Nephron progenitor cell (in vitro differentiated cells): ENCODE data around the gene LCN10.

Experiments used
- DNase-seq: peaks from one replicate; pipeline ENCODE4 v3.0.0; 2021
- H3K27ac Mint-ChIP-seq: 2 replicates; pipeline ENCODE4 v1.8.0; 2021; ENCODE audit warnings: mild to moderate bottlenecking, moderate library complexity, mixed read lengths
- H3K27me3 Mint-ChIP-seq: 2 replicates; pipeline ENCODE4 v1.8.0; 2021; ENCODE audit warnings: mild to moderate bottlenecking, low read depth, mixed read lengths; ENCODE audit not compliant: poor library complexity
- H3K36me3 Mint-ChIP-seq: 2 replicates; pipeline ENCODE4 v1.8.0; 2021; ENCODE audit warnings: low read depth, mixed read lengths
- H3K4me1 Mint-ChIP-seq: 2 replicates; pipeline ENCODE4 v1.8.0; 2021; ENCODE audit warnings: mixed read lengths
- H3K4me3 Mint-ChIP-seq: 2 replicates; pipeline ENCODE4 v1.8.0; 2021; ENCODE audit warnings: mild to moderate bottlenecking, moderate library complexity, mixed read lengths
- H3K9me3 Mint-ChIP-seq: 2 replicates; pipeline ENCODE4 v1.8.0; 2021; ENCODE audit warnings: mild to moderate bottlenecking, moderate library complexity, mixed read lengths
- CTCF ChIP-seq: fragments of 200-600 bp; sonication (generic); IDR thresholded peaks from 2 replicates; pipeline ENCODE4 v1.5.0; 2021; ENCODE audit warnings: antibody characterized with exemption

LCN10 gene

DNA sequence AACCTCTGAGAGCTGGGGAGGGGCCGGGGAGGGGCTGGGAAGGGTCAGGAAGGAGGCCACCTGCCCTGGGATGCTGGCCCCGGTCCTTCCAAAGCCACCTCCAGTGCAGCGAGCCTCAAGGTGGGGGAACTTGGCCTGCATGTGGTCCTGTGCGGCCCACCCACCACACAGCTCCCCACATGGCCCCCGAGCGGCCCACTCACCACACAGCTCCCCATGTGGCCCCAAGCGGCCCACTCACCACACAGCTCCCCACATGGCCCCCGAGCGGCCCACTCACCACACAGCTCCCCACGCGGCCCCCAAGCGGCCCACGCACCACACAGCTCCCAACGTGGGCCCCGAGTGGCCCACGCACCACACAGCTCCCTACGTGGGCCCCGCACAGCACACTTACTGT lies 2.0 kb upstream of the LCN10 start:
- Mint-ChIP-seq H3K4me1 (peaks cover 11% of the 10 kb centered on the region), H3K27ac (no peak overlapping the region), H3K9me3 (no peaks in the 10 kb centered on the region), H3K36me3 (no peaks in the 10 kb centered on the region), H3K27me3 (peaks cover 9% of the 10 kb centered on the region), H3K4me3 (no peak overlapping the region)
- no peak for TF ChIP-seq CTCF
- DNase-seq: no peak

DNA sequence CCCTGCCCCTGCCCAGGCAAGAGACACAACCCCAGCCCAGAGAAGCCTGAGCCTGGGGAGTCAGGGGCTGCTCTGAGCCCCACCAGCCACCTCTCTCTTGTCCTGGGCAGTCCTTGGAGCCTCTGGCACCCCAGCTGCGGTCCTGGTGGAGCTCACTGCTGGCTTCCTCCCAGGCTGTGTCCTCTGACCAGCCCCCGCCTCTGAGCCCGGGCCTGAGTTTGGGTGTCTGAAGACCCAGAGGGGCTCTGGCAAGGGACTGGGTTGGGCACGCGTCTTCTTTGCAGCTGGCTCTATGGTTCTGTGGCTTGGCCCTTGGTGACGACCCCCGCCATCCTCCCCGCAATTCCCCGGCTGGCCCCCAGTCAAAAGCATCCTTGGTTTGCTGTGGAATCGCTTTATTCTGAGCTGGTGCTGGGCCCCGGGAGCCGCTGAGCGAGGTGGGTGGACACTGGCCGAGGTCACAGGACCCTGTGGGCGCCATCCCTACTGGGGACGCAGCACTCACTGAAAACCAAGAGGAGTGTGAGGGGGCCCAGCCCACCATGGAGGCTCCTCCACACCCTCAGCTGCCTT lies 985 bp upstream of the LCN10 start:
- Mint-ChIP-seq H3K4me3 (no peak overlapping the region), H3K36me3 (no peaks in the 10 kb centered on the region), H3K9me3 (peaks cover under 1% of the 10 kb centered on the region), H3K27ac (no peak overlapping the region), H3K27me3 (peaks cover 13% of the 10 kb centered on the region), H3K4me1 (peaks cover 11% of the 10 kb centered on the region)
- DNase-seq: no peak
- TF ChIP-seq CTCF: no peak

- DNase-seq: no peak
- H3K4me3 Mint-ChIP-seq: no peak overlapping the region
- H3K27me3 Mint-ChIP-seq: peaks cover 15% of the 10 kb centered on the region
- H3K9me3 Mint-ChIP-seq: peaks cover 7% of the 10 kb centered on the region
- H3K36me3 Mint-ChIP-seq: no peaks in the 10 kb centered on the region
- no peak overlapping the region for H3K27ac Mint-ChIP-seq
- H3K4me1 Mint-ChIP-seq: peaks cover 11% of the 10 kb centered on the region
- TF ChIP-seq CTCF: no peak
These were observed 713 bp downstream of the LCN10 start for GRCh38 chr9:136741883-136742571.

DNA sequence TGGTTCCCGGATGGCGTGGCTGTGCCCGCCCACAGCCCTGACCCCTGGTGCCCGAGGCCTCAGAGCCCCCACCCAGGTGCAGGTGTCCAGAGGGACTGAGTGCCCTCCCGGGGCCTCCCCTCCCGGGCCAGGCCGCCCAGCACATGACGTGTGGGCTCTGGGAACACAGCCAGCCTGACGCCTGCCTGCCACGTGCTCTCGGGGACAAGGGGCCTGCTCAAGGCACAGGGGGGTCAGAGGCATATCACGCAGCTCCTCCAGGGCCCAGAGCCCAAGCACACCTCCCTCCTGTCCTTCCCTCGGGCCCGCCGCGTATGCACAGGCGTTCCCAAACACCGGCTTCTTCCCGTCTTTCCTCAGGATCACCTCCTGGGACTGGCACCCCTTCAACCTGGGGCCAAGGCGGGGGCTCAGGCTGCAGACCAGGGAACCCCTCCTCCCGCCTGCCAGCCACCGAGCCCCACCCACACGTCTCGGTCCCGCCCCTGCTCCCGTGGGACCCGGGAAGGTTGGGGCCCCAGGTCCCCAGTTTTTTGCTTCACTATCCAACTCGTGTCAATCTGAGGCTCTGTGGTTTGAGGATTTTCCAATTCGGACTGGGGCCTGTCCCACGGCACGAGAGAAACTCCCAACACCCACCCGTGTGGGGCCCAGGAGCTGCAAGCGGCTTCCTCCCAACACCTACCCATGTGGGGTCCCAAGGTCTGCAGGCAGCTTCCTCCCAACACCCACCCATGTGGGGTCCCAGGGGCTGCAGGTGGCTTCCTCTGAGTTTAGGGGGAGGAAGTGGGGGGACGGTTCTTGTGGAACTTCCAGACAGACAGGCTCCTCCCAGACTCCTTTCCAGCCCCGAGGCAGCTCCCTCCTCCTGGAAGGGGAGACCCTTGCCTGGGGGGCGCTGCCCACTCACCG lies 1.5 kb downstream of the LCN10 start:
- DNase-seq: no peak
- Mint-ChIP-seq H3K36me3 (no peaks in the 10 kb centered on the region), H3K27me3 (peaks cover 15% of the 10 kb centered on the region), H3K27ac (no peak overlapping the region), H3K4me3 (no peak overlapping the region), H3K4me1 (peaks cover 11% of the 10 kb centered on the region), H3K9me3 (peaks cover 7% of the 10 kb centered on the region)
- TF ChIP-seq CTCF: no peak

GRCh38 chr9:136740491-136740890 lies 2.2 kb downstream of the LCN10 start:
- no peak for DNase-seq
- H3K9me3 Mint-ChIP-seq: peaks cover 7% of the 10 kb centered on the region
- H3K27ac Mint-ChIP-seq: no peak overlapping the region
- no peak for TF ChIP-seq CTCF
- H3K36me3 Mint-ChIP-seq: no peaks in the 10 kb centered on the region
- H3K4me1 Mint-ChIP-seq: peaks cover 11% of the 10 kb centered on the region
- no peak overlapping the region for H3K4me3 Mint-ChIP-seq
- peaks cover 15% of the 10 kb centered on the region for H3K27me3 Mint-ChIP-seq
